GM23338 (cell line): Measurements from ENCODE around the gene HECTD2. TPM values are rescaled to one million over a fixed set of nuclear protein-coding genes. Genes with fewer than 3 reads are reported as not detected.

Experiments used
- ATAC-seq: fragments of 200-7000 bp; cut with Tn5 transposase; 3 replicates; pipeline ENCODE4 v1.9.1; 2020
- DNase-seq: peaks from one replicate; pipeline ENCODE4 v3.0.0-alpha.2; 2015; ENCODE audit warnings: low spot score
- H2AFZ ChIP-seq: fragments of 200-600 bp; sonication (generic); 2 replicates; pipeline ENCODE4 v1.8.0; 2016; ENCODE audit warnings: antibody characterized with exemption, mild to moderate bottlenecking, moderate library complexity
- H3F3A ChIP-seq: fragments of 200-600 bp; sonication (generic); replicated peaks from 2 replicates; pipeline ENCODE4 v1.8.0; 2017; ENCODE audit warnings: antibody characterized with exemption, mixed run types, low read depth
- H3K27ac ChIP-seq: fragments of 200-600 bp; sonication (generic); 2 replicates; pipeline ENCODE4 v1.6.1; 2016; ENCODE audit warnings: low read depth
- H3K27me3 ChIP-seq: fragments of 200-600 bp; sonication (generic); 2 replicates; pipeline ENCODE4 v1.8.0; 2016; ENCODE audit warnings: mild to moderate bottlenecking, mixed run types, moderate library complexity; ENCODE audit not compliant: insufficient read depth
- H3K36me3 ChIP-seq: fragments of 200-600 bp; sonication (generic); 2 replicates; pipeline ENCODE4 v1.8.0; 2016; ENCODE audit warnings: mild to moderate bottlenecking; ENCODE audit not compliant: insufficient read depth
- H3K4me1 ChIP-seq: fragments of 200-600 bp; sonication (generic); 2 replicates; pipeline ENCODE4 v1.8.0; 2016; ENCODE audit warnings: mild to moderate bottlenecking, moderate library complexity; ENCODE audit not compliant: insufficient read depth
- H3K4me2 ChIP-seq: fragments of 200-600 bp; sonication (generic); 2 replicates; pipeline ENCODE4 v1.7.1; 2017; ENCODE audit warnings: mixed run types
- H3K4me3 ChIP-seq: fragments of 200-600 bp; sonication (generic); 2 replicates; pipeline ENCODE4 v1.6.1; 2016; ENCODE audit warnings: mixed run types
- H3K79me2 ChIP-seq: fragments of 200-600 bp; sonication (generic); replicated peaks from 2 replicates; pipeline ENCODE4 v1.8.0; 2017; ENCODE audit warnings: mild to moderate bottlenecking; ENCODE audit not compliant: insufficient read depth
- H3K9me2 ChIP-seq: fragments of 200-600 bp; sonication (generic); 2 replicates; pipeline ENCODE4 v1.8.0; 2017; ENCODE audit not compliant: insufficient read depth
- H4K20me1 ChIP-seq: fragments of 200-600 bp; sonication (generic); replicated peaks from 2 replicates; pipeline ENCODE4 v1.8.0; 2017; ENCODE audit warnings: mild to moderate bottlenecking; ENCODE audit not compliant: insufficient read depth
- H3K27ac Mint-ChIP-seq: 2 replicates; pipeline ENCODE4 v1.8.0; 2020; ENCODE audit warnings: inconsistent platforms, mild to moderate bottlenecking, moderate library complexity, mixed read lengths
- H3K27me3 Mint-ChIP-seq: 3 replicates; pipeline ENCODE4 v1.8.0; 2022; ENCODE audit warnings: low read depth, mild to moderate bottlenecking, moderate library complexity, mixed read lengths, inconsistent platforms; ENCODE audit not compliant: insufficient read depth, poor library complexity
- H3K36me3 Mint-ChIP-seq: 3 replicates; pipeline ENCODE4 v1.8.0; 2021; ENCODE audit warnings: low read depth, mild to moderate bottlenecking, inconsistent platforms, moderate library complexity, mixed read lengths
- H3K4me1 Mint-ChIP-seq: 3 replicates; pipeline ENCODE4 v1.8.0; 2020; ENCODE audit warnings: mild to moderate bottlenecking, inconsistent platforms, mixed read lengths
- H3K4me3 Mint-ChIP-seq: 3 replicates; pipeline ENCODE4 v1.8.0; 2021; ENCODE audit warnings: moderate library complexity, mild to moderate bottlenecking, inconsistent platforms, mixed read lengths
- H3K9me3 Mint-ChIP-seq: 3 replicates; pipeline ENCODE4 v1.8.0; 2020; ENCODE audit warnings: moderate library complexity, mild to moderate bottlenecking, inconsistent platforms, mixed read lengths
- CREB1 ChIP-seq: fragments of 250-450 bp; sonication (Bioruptor Pico); IDR thresholded peaks from 2 replicates; pipeline ENCODE4 v1.5.0; 2020; ENCODE audit warnings: low read depth, mild to moderate bottlenecking, moderate library complexity
- CTCF ChIP-seq, 2 experiments: fragments of 200-600 bp in 1 of 2; sonication (generic) in 1 of 2; conservative IDR thresholded peaks; 2 replicates each; pipeline versions ENCODE4 v1.5.1 to v1.6.1; 2016 to 2017; ENCODE audit warnings: antibody characterized with exemption in 2 of 2, low read depth in 2 of 2, mild to moderate bottlenecking in 2 of 2, moderate library complexity in 1 of 2
- EZH2phosphoT487 ChIP-seq: fragments of 200-600 bp; sonication (generic); IDR thresholded peaks from one replicate; pipeline ENCODE4 v1.8.1; 2018; ENCODE audit warnings: antibody characterized with exemption; ENCODE audit not compliant: unreplicated experiment
- JUNB ChIP-seq: IDR thresholded peaks from one replicate; pipeline ENCODE4 v1.6.1; 2016; ENCODE audit warnings: antibody characterized with exemption; ENCODE audit not compliant: unreplicated experiment
- POLR2AphosphoS5 ChIP-seq: IDR thresholded peaks from 2 replicates; pipeline ENCODE4 v1.6.1; 2016; ENCODE audit warnings: antibody characterized with exemption, low read depth
- REST ChIP-seq: IDR thresholded peaks from one replicate; pipeline ENCODE4 v1.6.1; 2018; ENCODE audit warnings: antibody characterized with exemption; ENCODE audit not compliant: unreplicated experiment
- STAT1 ChIP-seq: IDR thresholded peaks from one replicate; pipeline ENCODE4 v1.6.1; 2016; ENCODE audit warnings: antibody characterized with exemption; ENCODE audit not compliant: unreplicated experiment
- ZNF114 ChIP-seq: fragments of 250-450 bp; sonication (Bioruptor Pico); IDR thresholded peaks from 2 replicates; pipeline ENCODE4 v1.5.0; 2020; ENCODE audit warnings: mild to moderate bottlenecking, moderate library complexity
- ZNF331 ChIP-seq: fragments of 250-450 bp; sonication (Bioruptor Pico); IDR thresholded peaks from 2 replicates; pipeline ENCODE4 v1.5.0; 2020; ENCODE audit warnings: low read depth, mild to moderate bottlenecking, moderate library complexity
- polyA plus RNA-seq: library from polyadenylated mRNA; unstranded; fragments of >200 nt; fragmentation: Nextera tagmentation; extraction: Ambion mirVana; gene quantifications from 2 replicates; pipeline ENCODE4 v1.2.1, GENCODE V29; 2016
- total RNA-seq: library from RNA; depleted of rRNA; stranded (reverse); fragments of >200 nt; shearing (Covaris generic); gene quantifications from 2 replicates; pipeline ENCODE4 v1.2.3, GENCODE V29; 2014

Gene HECTD2
- total and polyA plus RNA-seq, 2 experiments from 2014 or later, result 8.5 to 14.4 TPM

DNA sequence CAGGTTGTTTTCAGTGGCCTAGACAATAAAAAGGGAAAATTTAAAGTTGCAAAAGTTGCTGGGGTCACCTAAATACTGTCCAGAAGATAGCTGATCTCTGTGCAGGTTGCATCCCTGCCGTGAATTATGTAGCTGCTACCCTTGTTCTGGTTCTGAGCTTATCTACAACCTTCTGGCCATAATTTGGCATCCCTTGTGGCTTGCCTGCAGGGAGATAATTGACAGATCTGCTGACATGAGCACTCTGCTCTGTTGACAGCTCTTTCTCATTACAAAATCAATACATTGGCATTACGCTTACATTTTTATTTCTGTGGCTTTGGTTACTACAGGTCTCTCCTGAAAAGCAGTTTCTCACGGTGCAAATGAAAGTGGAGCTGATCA, 29.3 kb upstream of the HECTD2 start (continued):
- no peak for TF ChIP-seq REST

- Histone ChIP-seq H3K27ac (no peak overlapping the region), H3F3A (no peaks in the 10 kb centered on the region), H2AFZ (peak overlapping the region; percentile 18; the same call in 1 of the 2 replicates), H3K9me2 (0 out of 2 replicates have a peak, but pooled peaks cover 3% of the 10 kb centered on the region), H3K36me3 (no peaks in the 10 kb centered on the region), H3K4me2 (no peak overlapping the region), H3K4me3 (no peak overlapping the region), H4K20me1 (no peaks in the 10 kb centered on the region), H3K79me2 (no peaks in the 10 kb centered on the region), H3K4me1 (no peaks in the 10 kb centered on the region), H3K27me3 (no peaks in the 10 kb centered on the region)
- Mint-ChIP-seq H3K27me3 (peaks cover 6% of the 10 kb centered on the region), H3K4me1 (peaks cover 5% of the 10 kb centered on the region), H3K36me3 (no peaks in the 10 kb centered on the region; the same call in 2 of the 3 replicates), H3K4me3 (no peak overlapping the region), H3K9me3 (peaks cover 4% of the 10 kb centered on the region; the same call in 2 of the 3 replicates), H3K27ac (no peak overlapping the region)
- no peak for TF ChIP-seq CTCF (conservative IDR thresholded peaks at IDR 0.05; ENCODE audit: low read depth in 2 of 2)
- TF ChIP-seq ZNF331 (CRISPR knock-in tag), result no peak
- TF ChIP-seq REST, result no peak
- TF ChIP-seq CREB1 (CRISPR knock-in tag), result no peak
- no peak for TF ChIP-seq POLR2AphosphoS5
- no peak for TF ChIP-seq ZNF114
- TF ChIP-seq EZH2phosphoT487, result no peak
- no peak for TF ChIP-seq STAT1
- no peak for TF ChIP-seq JUNB
- peak; percentile 88 for ATAC-seq
- peak; percentile 11 for DNase-seq
These were observed 28.8 kb upstream of the HECTD2 start for GRCh38 chr10:91381257-91381891.
